Measurements from ENCODE around the gene KLF13.
A peak's percentile ranks its signal among the peaks of the same experiment; 100 is the strongest.

Gene KLF13

GRCh38 chr15:31300981-31301672 lies 25.5 kb upstream of the KLF13 start:
- no peak for DNase-seq

GRCh38 chr15:31301673-31301990 lies 25.0 kb upstream of the KLF13 start:
- DNase-seq, result no peak

DNA sequence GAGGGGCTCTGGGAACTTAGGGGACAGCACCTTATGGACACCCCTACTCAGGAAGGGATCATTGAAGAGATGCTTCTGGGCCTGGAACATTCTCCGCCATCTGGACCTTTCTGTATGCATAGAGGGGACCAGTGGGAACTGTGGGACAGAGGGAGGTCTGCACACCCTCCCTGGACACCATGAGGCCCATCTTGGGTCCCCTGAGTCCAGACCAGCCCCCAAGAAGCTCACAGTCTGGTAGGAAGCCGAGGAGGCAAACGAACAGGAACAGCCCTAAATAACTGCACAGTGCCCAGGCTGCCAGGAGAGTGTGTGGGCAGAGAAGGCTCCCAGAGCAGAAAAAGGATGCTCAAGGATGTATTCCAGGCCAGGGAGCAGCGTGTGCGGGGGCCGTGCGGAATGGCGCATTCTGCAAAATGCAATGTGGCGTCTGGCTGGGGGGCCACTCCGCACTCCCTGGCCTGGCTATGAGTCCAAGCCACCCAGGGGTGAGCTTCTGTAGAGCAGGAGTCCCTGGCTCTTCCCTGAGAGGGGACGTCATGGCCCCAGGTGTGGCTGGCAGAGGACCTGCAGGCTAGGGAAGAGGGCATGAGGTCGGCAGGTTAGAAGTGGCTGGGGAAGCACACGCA lies 24.5 kb upstream of the KLF13 start:
- no peak for DNase-seq

GRCh38 chr15:31302778-31303725 lies 23.6 kb upstream of the KLF13 start:
- peak in 1 of 5 experiments; percentile 20 for DNase-seq

- DNase-seq, result no peak
Measured at GRCh38 chr15:31303726-31304648, 22.6 kb upstream of the KLF13 start.

- peak in 1 of 5 experiments; percentile 30 for DNase-seq
Measured at GRCh38 chr15:31304751-31305365, 21.8 kb upstream of the KLF13 start.

DNA sequence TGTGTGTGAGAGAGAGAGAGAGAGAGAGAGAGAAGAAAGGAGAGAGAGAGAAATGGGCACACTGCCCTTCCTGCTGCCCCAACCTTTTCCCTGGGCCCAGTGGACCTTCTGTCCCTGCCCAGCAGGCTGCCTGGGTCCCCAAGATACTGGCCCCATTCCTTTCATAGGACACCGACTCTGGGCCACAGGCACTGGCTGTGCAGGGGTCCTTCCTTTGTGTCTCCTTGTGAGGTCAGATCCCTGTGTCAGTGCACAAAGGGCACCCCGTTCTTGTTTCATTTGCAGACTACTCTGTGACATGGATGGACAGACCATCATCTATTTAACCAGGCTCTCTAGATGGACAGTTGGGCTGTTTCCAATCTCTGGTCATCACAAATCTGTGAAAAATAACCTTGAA lies 21.3 kb upstream of the KLF13 start:
- DNase-seq, result no peak

GRCh38 chr15:31305796-31306425 lies 20.7 kb upstream of the KLF13 start:
- no peak for DNase-seq

DNA sequence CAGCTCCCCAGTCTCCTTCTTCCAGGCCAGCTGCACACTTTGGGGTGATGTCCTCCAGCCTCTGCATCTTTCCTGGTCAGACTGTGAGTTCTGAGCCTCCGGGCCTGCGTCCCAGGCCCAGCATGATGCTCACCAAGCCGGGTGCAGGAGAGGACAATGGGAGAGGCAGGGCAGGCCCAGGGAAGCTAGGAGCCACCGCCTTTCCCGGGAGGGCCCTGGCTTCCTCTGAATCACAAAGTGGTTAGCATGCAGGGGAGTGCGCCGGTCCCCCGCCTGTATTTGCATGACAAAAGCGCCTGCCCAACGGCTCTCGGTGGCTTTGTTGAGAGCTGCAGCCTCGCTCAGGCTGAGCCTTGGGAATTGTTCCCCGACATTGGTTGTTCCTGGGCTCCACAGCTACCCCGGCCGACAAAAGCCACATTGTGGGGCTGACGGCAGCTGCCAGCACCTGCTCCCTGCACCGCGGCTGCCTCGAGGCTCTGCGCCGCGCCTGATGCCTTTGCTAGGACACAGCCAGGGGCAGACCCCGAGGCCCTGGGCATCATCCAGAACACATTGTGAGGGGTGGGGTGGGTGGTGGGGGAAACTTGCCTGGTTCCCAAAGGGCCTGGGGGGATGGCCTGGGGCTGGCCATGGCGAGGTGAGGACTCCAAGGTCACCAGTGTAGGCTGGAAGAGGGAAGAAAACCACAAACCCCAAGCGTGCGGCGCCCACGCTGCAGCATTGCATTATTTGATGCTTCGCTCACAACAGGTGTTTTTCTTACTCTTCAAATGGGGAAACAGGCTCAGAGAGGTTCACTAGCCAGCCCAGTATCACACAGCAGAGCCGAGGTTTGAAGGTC lies 20.0 kb upstream of the KLF13 start:
- no peak for DNase-seq

- no peak for DNase-seq
Measured at GRCh38 chr15:31307270-31308184, 19.1 kb upstream of the KLF13 start.

DNA sequence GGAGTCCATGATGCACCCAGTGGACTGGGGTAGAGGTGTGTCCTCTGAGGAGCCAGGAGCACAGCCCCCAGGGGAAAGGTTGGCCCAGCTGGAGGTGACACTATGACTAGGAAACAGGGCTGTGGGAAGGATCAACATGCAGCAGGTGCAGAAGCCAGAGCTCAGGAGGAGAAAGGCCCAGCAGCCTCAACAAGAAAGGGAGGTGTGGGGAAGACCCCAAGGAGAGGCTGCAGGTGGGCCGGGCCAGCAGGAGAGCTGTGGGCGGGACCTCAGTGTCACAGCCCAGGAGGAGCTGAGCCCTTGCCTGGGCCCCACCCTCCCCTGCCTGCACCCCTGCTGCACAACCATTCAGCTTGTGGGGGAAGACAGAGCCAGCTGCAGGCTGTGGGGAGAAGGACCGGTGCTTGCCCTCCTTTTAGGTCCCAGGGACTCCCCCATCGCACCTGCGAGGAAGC lies 18.4 kb upstream of the KLF13 start:
- no peak for DNase-seq

DNA sequence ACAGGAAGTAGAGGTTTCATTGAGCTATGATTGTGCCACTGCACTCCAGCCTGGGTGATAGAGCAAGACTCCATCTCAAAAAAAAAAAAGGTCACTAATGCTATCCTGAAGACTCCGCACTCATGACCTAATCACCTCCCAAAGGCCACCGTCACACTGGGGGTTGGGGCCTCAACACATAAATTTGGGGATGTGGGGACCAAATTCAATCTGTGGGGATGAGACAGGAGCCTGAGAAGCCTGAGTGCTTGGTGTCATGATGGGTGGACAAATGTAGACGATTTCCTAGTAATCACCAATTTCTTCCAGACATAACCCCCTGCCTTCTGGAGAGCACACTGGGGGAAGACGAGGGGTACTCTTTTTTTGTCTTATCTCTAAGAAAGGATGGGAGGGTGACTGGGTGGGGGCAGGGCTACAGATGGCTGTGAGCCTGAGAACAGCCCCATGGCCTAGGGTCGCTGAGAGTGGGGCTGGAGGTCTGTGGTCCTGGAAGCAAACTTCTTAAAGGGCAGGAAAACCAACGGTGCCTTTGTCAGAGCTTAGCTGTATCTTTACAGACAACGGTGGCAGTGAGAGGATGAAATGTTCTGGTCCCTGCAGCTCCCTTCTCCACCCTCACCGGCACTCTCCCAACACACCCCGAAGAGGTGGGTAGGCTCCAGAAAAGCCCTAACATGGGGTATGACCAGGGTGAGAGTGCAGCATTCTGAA lies 16.6 kb upstream of the KLF13 start:
- DNase-seq, result no peak

DNA sequence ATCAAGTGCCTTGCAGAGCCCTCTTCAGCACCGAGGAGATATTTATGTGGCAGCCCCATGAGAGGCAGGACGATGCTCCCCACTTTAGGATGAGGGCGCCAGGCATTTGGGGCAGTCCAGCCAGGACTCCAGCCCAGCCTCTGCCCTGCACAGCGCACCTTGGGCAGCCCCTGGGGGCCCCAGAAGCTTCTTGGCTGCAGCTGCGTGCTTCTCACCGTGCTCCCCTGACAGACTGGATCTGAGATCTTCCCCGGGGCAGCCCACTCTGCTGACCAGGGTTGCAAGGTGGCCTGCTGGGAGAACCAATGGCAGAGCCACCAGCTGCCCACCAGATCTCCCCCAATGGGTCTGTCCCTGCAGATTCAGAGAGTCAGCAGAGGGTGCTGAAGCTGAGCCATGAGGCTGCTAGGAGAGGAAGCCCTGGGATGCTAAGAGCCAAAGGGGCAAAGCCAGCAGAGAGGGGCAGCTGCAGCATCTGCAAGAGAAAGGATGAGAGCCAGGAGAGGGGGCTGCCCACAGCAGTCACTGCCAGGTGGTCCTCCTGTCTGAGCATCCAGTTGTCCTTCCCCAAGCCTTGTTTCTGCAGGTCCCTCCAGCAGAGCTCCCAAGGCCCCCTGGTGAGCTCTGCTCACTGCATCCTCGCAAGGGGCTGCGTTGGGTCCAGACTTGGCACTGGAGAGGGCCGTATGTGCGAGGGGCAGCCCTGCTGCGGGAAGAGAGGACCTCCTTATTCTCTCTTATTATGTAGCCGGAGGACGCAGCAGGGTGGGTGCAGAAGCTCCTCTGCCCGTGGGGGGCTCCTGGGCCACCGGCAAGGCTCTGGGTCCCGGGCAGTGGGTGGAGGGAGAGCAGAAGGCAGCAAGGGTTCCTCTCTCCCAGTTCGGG lies 14.7 kb upstream of the KLF13 start:
- no peak for DNase-seq

GRCh38 chr15:31313223-31313622 lies 13.4 kb upstream of the KLF13 start:
- DNase-seq, result no peak

DNA sequence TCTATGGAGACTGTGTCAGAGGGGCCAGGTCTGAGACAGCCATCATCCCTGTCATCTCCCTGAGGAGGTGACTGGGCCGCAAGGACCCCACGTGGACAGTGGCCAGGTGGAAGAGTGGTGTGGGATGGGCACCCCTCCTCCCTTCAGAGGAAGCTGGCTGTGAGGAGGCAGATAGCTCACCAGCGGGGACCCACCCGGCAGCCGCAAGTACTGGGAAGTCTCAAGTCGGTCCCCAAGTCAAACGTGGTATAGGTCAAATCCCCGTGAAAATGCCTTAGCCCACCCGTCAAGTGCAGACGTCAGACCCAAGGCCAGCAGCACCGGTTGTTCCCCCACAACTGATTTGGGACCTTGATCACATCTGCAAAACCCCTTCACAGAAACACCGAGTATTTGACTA lies 12.3 kb upstream of the KLF13 start:
- no peak for DNase-seq

DNA sequence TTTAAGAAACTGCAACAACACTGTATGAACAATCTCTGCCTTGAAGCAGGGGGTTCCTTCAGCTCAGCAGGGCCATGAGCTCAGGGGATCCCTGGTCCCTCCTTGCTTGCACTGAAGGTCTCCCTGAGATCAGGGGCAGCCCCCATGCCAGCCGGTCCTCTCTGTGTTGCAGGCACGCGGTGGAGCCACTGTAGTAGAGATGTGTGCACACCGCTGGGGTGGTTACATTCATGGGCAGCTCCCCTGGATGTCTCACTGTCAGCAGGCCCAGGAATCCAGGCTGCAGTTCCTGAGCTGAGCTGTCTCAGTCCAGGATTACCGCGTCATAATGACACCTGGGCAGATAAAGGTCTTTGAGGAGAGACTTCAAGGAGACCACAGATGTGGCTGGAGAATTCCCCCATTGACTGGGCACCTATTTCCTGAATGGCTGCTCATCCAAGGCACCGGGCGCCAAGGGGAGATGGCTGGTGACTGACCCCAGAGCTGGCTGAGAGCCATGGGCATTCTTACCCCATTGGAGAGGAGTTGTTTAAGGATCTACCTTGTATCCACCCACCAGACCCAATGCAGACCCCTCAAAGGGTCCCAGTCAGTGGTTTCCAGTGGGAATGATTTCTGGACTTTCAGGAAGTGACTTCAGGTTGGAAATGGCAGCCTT lies 10.4 kb upstream of the KLF13 start:
- no peak for DNase-seq

- no peak for DNase-seq
Measured at GRCh38 chr15:31317017-31317416, 9.6 kb upstream of the KLF13 start.
